ENCODE measurements around the gene RPGRIP1L. TPM values are rescaled to one million over a fixed set of nuclear protein-coding genes. Genes with fewer than 3 reads are reported as not detected.
A peak's percentile ranks its signal among the peaks of the same experiment; 100 is the strongest.
"Not testable (repeated sequence)": the region's sequence is repeated elsewhere in the genome, so short reads cannot be mapped to it uniquely, and the experiment has no call there.

RPGRIP1L gene
- total RNA-seq, 1 experiment from 2014 or later = 6.1 TPM

- DNase-seq (ENCODE audit: low read depth) = no peak
Measured at GRCh38 chr16:53713403-53714204, 9.9 kb upstream of the RPGRIP1L start.

GRCh38 chr16:53712065-53712464, 8.4 kb upstream of the RPGRIP1L start:
- DNase-seq (ENCODE audit: low read depth) = no peak

- no peak for DNase-seq (ENCODE audit: low read depth)
Measured at GRCh38 chr16:53711390-53711789, 7.7 kb upstream of the RPGRIP1L start.

GRCh38 chr16:53708490-53708889, 4.8 kb upstream of the RPGRIP1L start:
- DNase-seq (ENCODE audit: low read depth) = no peak

GRCh38 chr16:53707671-53708070, 4.0 kb upstream of the RPGRIP1L start:
- no peak for DNase-seq (ENCODE audit: low read depth)

GRCh38 chr16:53704445-53704813, 770 bp upstream of the RPGRIP1L start:
- DNase-seq (ENCODE audit: low read depth) = no peak

- DNase-seq (ENCODE audit: low read depth) = not testable (repeated sequence)
Measured at GRCh38 chr16:53698271-53698670, 5.4 kb downstream of the RPGRIP1L start.

GRCh38 chr16:53695070-53695469, 8.6 kb downstream of the RPGRIP1L start:
- peak; percentile 77 for DNase-seq (ENCODE audit: low read depth)

GRCh38 chr16:53693320-53693719, 10.3 kb downstream of the RPGRIP1L start:
- no peak for DNase-seq (ENCODE audit: low read depth)

GRCh38 chr16:53692146-53692545, 11.5 kb downstream of the RPGRIP1L start:
- no peak for DNase-seq (ENCODE audit: low read depth)

- no peak for DNase-seq (ENCODE audit: low read depth)
Measured at GRCh38 chr16:53690771-53691170, 12.9 kb downstream of the RPGRIP1L start.

GRCh38 chr16:53689636-53690035, 14.0 kb downstream of the RPGRIP1L start:
- peak; percentile 2 for DNase-seq (ENCODE audit: low read depth)

- DNase-seq (ENCODE audit: low read depth) = no peak
Measured at GRCh38 chr16:53686710-53687109, 16.9 kb downstream of the RPGRIP1L start.

GRCh38 chr16:53685334-53685733, 18.3 kb downstream of the RPGRIP1L start:
- DNase-seq (ENCODE audit: low read depth) = not testable (repeated sequence)

- no peak for DNase-seq (ENCODE audit: low read depth)
Measured at GRCh38 chr16:53681354-53681753, 22.3 kb downstream of the RPGRIP1L start.

- no peak for DNase-seq (ENCODE audit: low read depth)
Measured at GRCh38 chr16:53680756-53681155, 22.9 kb downstream of the RPGRIP1L start.

- DNase-seq (ENCODE audit: low read depth) = no peak
Measured at GRCh38 chr16:53678756-53679343, 24.8 kb downstream of the RPGRIP1L start.

- no peak for DNase-seq (ENCODE audit: low read depth)
Measured at GRCh38 chr16:53678155-53678554, 25.5 kb downstream of the RPGRIP1L start.

GRCh38 chr16:53673189-53673588, 30.5 kb downstream of the RPGRIP1L start:
- no peak for DNase-seq (ENCODE audit: low read depth)

GRCh38 chr16:53672461-53672860, 31.2 kb downstream of the RPGRIP1L start:
- no peak for DNase-seq (ENCODE audit: low read depth)

- DNase-seq (ENCODE audit: low read depth) = no peak
Measured at GRCh38 chr16:53668869-53669268, 34.8 kb downstream of the RPGRIP1L start.

GRCh38 chr16:53666786-53667415, 36.8 kb downstream of the RPGRIP1L start:
- no peak for DNase-seq (ENCODE audit: low read depth)
